HL-60 (cell line): Measurements from ENCODE around the gene BIN1.

ENCODE experiments used
- CTCF ChIP-seq: IDR thresholded peaks from one replicate; pipeline ENCODE4 v1.5.1; 2011; ENCODE audit warnings: low read length, control low read depth, inconsistent platforms; ENCODE audit not compliant: insufficient read depth
- GABPA ChIP-seq: IDR thresholded peaks from 2 replicates; pipeline ENCODE4 v1.6.1; 2012; ENCODE audit warnings: low read depth
- POLR2AphosphoS5 ChIP-seq: IDR thresholded peaks from 2 replicates; pipeline ENCODE4 v1.6.1; 2012; ENCODE audit warnings: low read depth
- SPI1 ChIP-seq: IDR thresholded peaks from 2 replicates; pipeline ENCODE4 v1.6.1; 2012; ENCODE audit warnings: low read depth, mild to moderate bottlenecking, borderline replicate concordance
- TF ChIP-seq, protein P1 (sequence below): IDR thresholded peaks from 2 replicates; pipeline ENCODE4 v1.6.1; 2012; ENCODE audit warnings: low read depth; ENCODE audit not compliant: insufficient replicate concordance

DNA sequence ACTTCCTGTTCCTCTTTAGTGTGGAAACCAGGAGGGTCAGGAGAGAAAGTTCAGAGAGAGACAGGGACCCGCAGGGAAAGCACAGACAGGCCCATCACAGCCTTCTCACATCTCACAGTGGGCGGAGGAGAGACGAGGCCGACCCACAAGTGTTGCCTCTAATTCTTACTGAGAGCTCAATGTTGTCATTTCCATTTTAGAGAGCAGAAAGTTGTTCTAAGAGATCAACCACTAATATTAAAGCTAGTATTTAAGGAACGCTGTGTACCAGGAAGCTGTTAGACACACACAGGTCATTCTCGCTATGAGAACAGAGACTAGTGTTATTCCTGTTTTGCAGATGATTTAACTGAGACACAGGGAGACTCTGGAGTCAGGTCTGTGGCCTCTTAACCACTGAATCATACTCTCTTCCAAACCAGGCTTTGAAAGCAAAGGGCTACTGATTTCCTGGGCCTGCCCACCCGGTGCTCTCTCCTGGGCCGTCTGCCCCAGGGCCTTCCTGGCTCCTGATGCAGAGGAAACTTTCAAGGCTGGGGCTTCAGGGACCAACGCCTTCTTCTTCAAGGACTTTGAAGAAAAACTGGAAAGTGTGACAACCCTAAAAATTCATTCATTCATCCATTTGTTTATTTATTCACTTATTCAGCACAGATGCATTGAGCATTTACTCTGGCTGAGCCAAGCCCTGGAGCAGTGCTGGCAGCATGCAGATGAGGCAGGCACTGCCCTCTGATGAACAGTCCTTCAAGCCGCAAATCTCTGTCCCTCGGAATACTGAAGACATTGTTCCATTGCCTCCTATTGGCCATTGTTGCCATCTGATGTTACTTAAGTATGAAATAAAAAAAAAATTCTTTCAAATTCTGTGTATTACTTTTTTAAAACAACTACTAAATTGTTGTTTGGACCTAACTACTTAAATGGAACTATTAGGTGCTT is 37.2 kb upstream of the BIN1 start:
- TF ChIP-seq CTCF: no peak
- TF ChIP-seq, protein P1, sequence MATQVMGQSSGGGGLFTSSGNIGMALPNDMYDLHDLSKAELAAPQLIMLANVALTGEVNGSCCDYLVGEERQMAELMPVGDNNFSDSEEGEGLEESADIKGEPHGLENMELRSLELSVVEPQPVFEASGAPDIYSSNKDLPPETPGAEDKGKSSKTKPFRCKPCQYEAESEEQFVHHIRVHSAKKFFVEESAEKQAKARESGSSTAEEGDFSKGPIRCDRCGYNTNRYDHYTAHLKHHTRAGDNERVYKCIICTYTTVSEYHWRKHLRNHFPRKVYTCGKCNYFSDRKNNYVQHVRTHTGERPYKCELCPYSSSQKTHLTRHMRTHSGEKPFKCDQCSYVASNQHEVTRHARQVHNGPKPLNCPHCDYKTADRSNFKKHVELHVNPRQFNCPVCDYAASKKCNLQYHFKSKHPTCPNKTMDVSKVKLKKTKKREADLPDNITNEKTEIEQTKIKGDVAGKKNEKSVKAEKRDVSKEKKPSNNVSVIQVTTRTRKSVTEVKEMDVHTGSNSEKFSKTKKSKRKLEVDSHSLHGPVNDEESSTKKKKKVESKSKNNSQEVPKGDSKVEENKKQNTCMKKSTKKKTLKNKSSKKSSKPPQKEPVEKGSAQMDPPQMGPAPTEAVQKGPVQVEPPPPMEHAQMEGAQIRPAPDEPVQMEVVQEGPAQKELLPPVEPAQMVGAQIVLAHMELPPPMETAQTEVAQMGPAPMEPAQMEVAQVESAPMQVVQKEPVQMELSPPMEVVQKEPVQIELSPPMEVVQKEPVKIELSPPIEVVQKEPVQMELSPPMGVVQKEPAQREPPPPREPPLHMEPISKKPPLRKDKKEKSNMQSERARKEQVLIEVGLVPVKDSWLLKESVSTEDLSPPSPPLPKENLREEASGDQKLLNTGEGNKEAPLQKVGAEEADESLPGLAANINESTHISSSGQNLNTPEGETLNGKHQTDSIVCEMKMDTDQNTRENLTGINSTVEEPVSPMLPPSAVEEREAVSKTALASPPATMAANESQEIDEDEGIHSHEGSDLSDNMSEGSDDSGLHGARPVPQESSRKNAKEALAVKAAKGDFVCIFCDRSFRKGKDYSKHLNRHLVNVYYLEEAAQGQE: no peak
- TF ChIP-seq POLR2AphosphoS5: no peak
- TF ChIP-seq SPI1: no peak
- no peak for TF ChIP-seq GABPA
